Measurements from ENCODE around the gene MT1G. TPM values are rescaled to one million over a fixed set of nuclear protein-coding genes. Genes with fewer than 3 reads are reported as not detected.
"Not testable (repeated sequence)": the region's sequence is repeated elsewhere in the genome, so short reads cannot be mapped to it uniquely, and the experiment has no call there.

MT1G gene
- polyA plus RNA-seq, 1 donor from 2014 or later, result not detected

GRCh38 chr16:56623637-56624036, 44.2 kb downstream of the MT1G start:
- no peaks in the 10 kb centered on the region for H3F3A ChIP-seq (ENCODE audit: insufficient read depth, low read length, poor library complexity, severe bottlenecking)
- no peak overlapping the region for H3K4me2 ChIP-seq (ENCODE audit: low read length)
- H3K9ac ChIP-seq (ENCODE audit: low read length), result no peak overlapping the region
- H3K27me3 ChIP-seq (ENCODE audit: insufficient read depth, low read depth, low read length), result peaks cover 69% of the 10 kb centered on the region
- H3K27ac ChIP-seq (ENCODE audit: low read length), result no peak overlapping the region
- TF ChIP-seq RAD21 (conservative IDR thresholded peaks at IDR 0.05), result no peak
- H3K9me3 ChIP-seq (ENCODE audit: low read length), result no peaks in the 10 kb centered on the region
- H3K9me2 ChIP-seq (ENCODE audit: insufficient read depth, low read length), result no peaks in the 10 kb centered on the region
- no peaks in the 10 kb centered on the region for H4K20me1 ChIP-seq (ENCODE audit: insufficient read depth)
- H3K36me3 ChIP-seq (ENCODE audit: insufficient read depth, low read length), result no peaks in the 10 kb centered on the region
- no peak overlapping the region for H3K4me3 ChIP-seq (ENCODE audit: low read length)
- no peaks in the 10 kb centered on the region for H3K79me2 ChIP-seq (replicated peaks; ENCODE audit: insufficient read depth, low read length)
- H2AFZ ChIP-seq (ENCODE audit: low read depth, low read length), result no peak overlapping the region

- not testable (repeated sequence) for H3K4me3 ChIP-seq (ENCODE audit: low read length); H3K9me2 ChIP-seq (ENCODE audit: insufficient read depth, low read length); H2AFZ ChIP-seq (ENCODE audit: low read depth, low read length); H3F3A ChIP-seq (ENCODE audit: insufficient read depth, low read length, poor library complexity, severe bottlenecking); H3K79me2 ChIP-seq (replicated peaks; ENCODE audit: insufficient read depth, low read length); H3K9me3 ChIP-seq (ENCODE audit: low read length); H4K20me1 ChIP-seq (ENCODE audit: insufficient read depth); H3K36me3 ChIP-seq (ENCODE audit: insufficient read depth, low read length); H3K9ac ChIP-seq (ENCODE audit: low read length); H3K4me2 ChIP-seq (ENCODE audit: low read length); H3K27ac ChIP-seq (ENCODE audit: low read length)
- peaks cover 69% of the 10 kb centered on the region for H3K27me3 ChIP-seq (ENCODE audit: insufficient read depth, low read depth, low read length)
These were observed 44.7 kb downstream of the MT1G start for GRCh38 chr16:56623184-56623583.

GRCh38 chr16:56621665-56622445, 46.0 kb downstream of the MT1G start:
- H3K9me2 ChIP-seq (ENCODE audit: insufficient read depth, low read length); H3K4me3 ChIP-seq (ENCODE audit: low read length); H2AFZ ChIP-seq (ENCODE audit: low read depth, low read length); H3K4me2 ChIP-seq (ENCODE audit: low read length); H3K9me3 ChIP-seq (ENCODE audit: low read length); H3K79me2 ChIP-seq (replicated peaks; ENCODE audit: insufficient read depth, low read length); H3K27ac ChIP-seq (ENCODE audit: low read length); H3F3A ChIP-seq (ENCODE audit: insufficient read depth, low read length, poor library complexity, severe bottlenecking); H3K36me3 ChIP-seq (ENCODE audit: insufficient read depth, low read length); H3K9ac ChIP-seq (ENCODE audit: low read length); H4K20me1 ChIP-seq (ENCODE audit: insufficient read depth): not testable (repeated sequence)
- peaks cover 72% of the 10 kb centered on the region for H3K27me3 ChIP-seq (ENCODE audit: insufficient read depth, low read depth, low read length)

GRCh38 chr16:56620339-56620897, 47.4 kb downstream of the MT1G start:
- Histone ChIP-seq H3K4me2 (ENCODE audit: low read length) (no peak overlapping the region), H3K27me3 (ENCODE audit: insufficient read depth, low read depth, low read length) (peaks cover 70% of the 10 kb centered on the region), H3K4me3 (ENCODE audit: low read length) (no peak overlapping the region), H3K36me3 (ENCODE audit: insufficient read depth, low read length) (no peaks in the 10 kb centered on the region), H3K9ac (ENCODE audit: low read length) (no peak overlapping the region), H2AFZ (ENCODE audit: low read depth, low read length) (no peak overlapping the region), H3K27ac (ENCODE audit: low read length) (no peak overlapping the region), H3K79me2 (replicated peaks; ENCODE audit: insufficient read depth, low read length) (no peaks in the 10 kb centered on the region), H3K9me3 (ENCODE audit: low read length) (no peaks in the 10 kb centered on the region), H3F3A (ENCODE audit: insufficient read depth, low read length, poor library complexity, severe bottlenecking) (no peaks in the 10 kb centered on the region), H3K9me2 (ENCODE audit: insufficient read depth, low read length) (no peaks in the 10 kb centered on the region), H4K20me1 (ENCODE audit: insufficient read depth) (no peaks in the 10 kb centered on the region)
- TF ChIP-seq EZH2 (IDR thresholded peaks at IDR 0.05; ENCODE audit: borderline replicate concordance, insufficient read depth, low read length, poor library complexity, severe bottlenecking) (no peak), EP300 (conservative IDR thresholded peaks at IDR 0.05; ENCODE audit: poor library complexity, severe bottlenecking) (no peak), SMC3 (conservative IDR thresholded peaks at IDR 0.05; ENCODE audit: poor library complexity) (no peak), POLR2AphosphoS5 (IDR thresholded peaks at IDR 0.05) (no peak), TAF1 (IDR thresholded peaks at IDR 0.05; ENCODE audit: low read depth) (no peak), RAD21 (conservative IDR thresholded peaks at IDR 0.05) (no peak), CTCF (IDR thresholded peaks at IDR 0.05; ENCODE audit: poor library complexity, severe bottlenecking) (no peak), REST (IDR thresholded peaks at IDR 0.05; ENCODE audit: borderline replicate concordance) (no peak), MXI1 (conservative IDR thresholded peaks at IDR 0.05; ENCODE audit: poor library complexity, severe bottlenecking) (no peak)
